Upper lobe of left lung (tissue), 4 donors: ENCODE results near the gene OGDH.
"Not testable (repeated sequence)": the region's sequence is repeated elsewhere in the genome, so short reads cannot be mapped to it uniquely, and the experiment has no call there.

ENCODE experiments used
- CTCF ChIP-seq, 6 experiments: fragments of 450-650 bp in 4 of 6; fragments of 200-600 bp in 2 of 6; sonication (generic) in 2 of 6; IDR thresholded peaks; one replicate each; pipeline ENCODE4 v1.5.1; 2016 to 2019; ENCODE audit warnings: antibody characterized with exemption in 6 of 6
- POLR2A ChIP-seq, 4 donors: fragments of 450-650 bp; IDR thresholded peaks; one replicate each; pipeline ENCODE4 v1.5.1; 2016 to 2017; ENCODE audit warnings: antibody characterized with exemption in 4 of 4, mild to moderate bottlenecking in 2 of 4

- not testable (repeated sequence) for TF ChIP-seq POLR2A, CTCF (IDR thresholded peaks at IDR 0.05)
These were observed 9.2 kb upstream of the OGDH start for GRCh38 chr7:44597181-44597580.
